ENCODE measurements around the gene KIF5A. TPM values are rescaled to one million over a fixed set of nuclear protein-coding genes. Genes with fewer than 3 reads are reported as not detected.
A peak's percentile ranks its signal among the peaks of the same experiment; 100 is the strongest.

KIF5A gene
- total RNA-seq, 1 donor from 2014 or later, result 0.14 TPM

- H3K4me3 ChIP-seq, result peak overlapping the region; percentile 94
- no peaks in the 10 kb centered on the region for H3K9me3 ChIP-seq
- H3K27me3 ChIP-seq, result no peaks in the 10 kb centered on the region
- intact Hi-C loops (cut with DNase I), result no loop called here
- H3K4me1 ChIP-seq, result peaks cover 45% of the 10 kb centered on the region
- no peak for TF ChIP-seq CTCF (IDR thresholded peaks at IDR 0.05)
- no peak for DNase-seq
- peaks cover 43% of the 10 kb centered on the region for H3K36me3 ChIP-seq
- peak overlapping the region; percentile 90 for H3K27ac ChIP-seq
- ATAC-seq, result no peak
Observed at GRCh38 chr12:57518920-57519795, 30.7 kb upstream of the KIF5A start.

GRCh38 chr12:57519796-57520052 is 30.1 kb upstream of the KIF5A start:
- Histone ChIP-seq H3K27me3 (no peaks in the 10 kb centered on the region), H3K9me3 (no peaks in the 10 kb centered on the region), H3K36me3 (peaks cover 43% of the 10 kb centered on the region), H3K4me1 (peaks cover 51% of the 10 kb centered on the region), H3K4me3 (peak overlapping the region; percentile 94), H3K27ac (peak overlapping the region; percentile 90)
- DNase-seq (no peak), ATAC-seq (no peak)
- no peak for TF ChIP-seq CTCF (IDR thresholded peaks at IDR 0.05)
- intact Hi-C loops (cut with DNase I), result no loop called here

GRCh38 chr12:57520053-57520818 is 29.6 kb upstream of the KIF5A start, which contains the start of gene DDIT3:
Gene DDIT3, minus strand, starts transcription at chr12:57520514. Its CDS starts 3,108 bp downstream, at chr12:57517406.
- Histone ChIP-seq H3K4me1 (peaks cover 56% of the 10 kb centered on the region), H3K27ac (peak within 1 kb of the TSS; percentile 90), H3K9me3 (no peaks in the 10 kb centered on the region), H3K4me3 (peak within 1 kb of the TSS; percentile 94), H3K27me3 (no peaks in the 10 kb centered on the region), H3K36me3 (peaks cover 43% of the 10 kb centered on the region)
- ATAC-seq (peak; percentile 87), DNase-seq (peak; percentile 100)
- intact Hi-C loops (cut with DNase I), result no loop called here
- no peak for TF ChIP-seq CTCF (IDR thresholded peaks at IDR 0.05)

GRCh38 chr12:57521525-57522010 is 28.3 kb upstream of the KIF5A start:
- ATAC-seq (no peak), DNase-seq (peak; percentile 77)
- H3K4me3 ChIP-seq, result peak overlapping the region; percentile 74
- no peaks in the 10 kb centered on the region for H3K9me3 ChIP-seq
- peak overlapping the region; percentile 89 for H3K27ac ChIP-seq
- peaks cover 42% of the 10 kb centered on the region for H3K36me3 ChIP-seq
- no peak for TF ChIP-seq CTCF (IDR thresholded peaks at IDR 0.05)
- H3K27me3 ChIP-seq, result no peaks in the 10 kb centered on the region
- H3K4me1 ChIP-seq, result peaks cover 58% of the 10 kb centered on the region
- intact Hi-C loops (cut with DNase I), result no loop called here

- peaks cover 54% of the 10 kb centered on the region for H3K4me1 ChIP-seq
- H3K4me3 ChIP-seq, result peak within 1 kb of the TSS; percentile 74
- H3K36me3 ChIP-seq, result peaks cover 42% of the 10 kb centered on the region
- ATAC-seq (peak; percentile 63), DNase-seq (peak; percentile 98)
- H3K27ac ChIP-seq, result peak within 1 kb of the TSS; percentile 89
- H3K9me3 ChIP-seq, result no peaks in the 10 kb centered on the region
- intact Hi-C loops (cut with DNase I), result no loop called here
- TF ChIP-seq CTCF (IDR thresholded peaks at IDR 0.05), result peak; percentile 24
- H3K27me3 ChIP-seq, result no peaks in the 10 kb centered on the region
Observed at GRCh38 chr12:57522011-57522886, 27.6 kb upstream of the KIF5A start, which contains the start of gene MBD6. Gene MBD6, plus strand, starts transcription at chr12:57522824. Its CDS starts 1,480 bp downstream, at chr12:57524304.

Measured in upper lobe of right lung (tissue), 1 donor.